Measurements from ENCODE around the gene IFITM10.

- TF ChIP-seq GATA3 (IDR thresholded peaks at IDR 0.05; ENCODE audit: low read depth, low read length): no peak
- TF ChIP-seq GATA2 (IDR thresholded peaks at IDR 0.05; ENCODE audit: low read depth, low read length): no peak
Observed at GRCh38 chr11:1766719-1767398, 16.5 kb upstream of the IFITM10 start.
